NCI-H2029 treated with DMSO at 0.1 percent for 48 hours (cell line): ENCODE measurements around the gene NCOA1.

Experiments
- DNase-seq: peaks from one replicate; lab custom pipeline; 2025; lab: John Stamatoyannopoulos, UW

Gene NCOA1

DNA sequence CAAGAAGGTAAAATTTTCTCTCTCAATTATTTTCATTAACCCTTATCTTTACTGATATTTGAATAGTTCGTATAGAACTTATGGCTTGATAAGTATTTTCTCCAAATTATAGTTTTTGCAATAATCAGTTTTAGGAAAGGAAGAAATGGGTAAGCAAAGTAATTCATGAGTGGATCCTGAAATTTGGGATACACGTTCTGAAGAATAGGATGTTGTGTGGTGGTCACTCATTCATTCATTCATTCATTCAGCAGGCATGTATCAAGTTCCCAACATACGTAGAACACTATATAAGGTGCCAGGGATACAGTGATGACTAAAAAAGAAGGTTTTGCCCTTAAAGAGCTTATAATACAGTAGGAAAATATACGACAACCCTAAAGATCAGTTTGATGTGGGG lies 206.7 kb downstream of the NCOA1 start:
- no peak for DNase-seq

DNA sequence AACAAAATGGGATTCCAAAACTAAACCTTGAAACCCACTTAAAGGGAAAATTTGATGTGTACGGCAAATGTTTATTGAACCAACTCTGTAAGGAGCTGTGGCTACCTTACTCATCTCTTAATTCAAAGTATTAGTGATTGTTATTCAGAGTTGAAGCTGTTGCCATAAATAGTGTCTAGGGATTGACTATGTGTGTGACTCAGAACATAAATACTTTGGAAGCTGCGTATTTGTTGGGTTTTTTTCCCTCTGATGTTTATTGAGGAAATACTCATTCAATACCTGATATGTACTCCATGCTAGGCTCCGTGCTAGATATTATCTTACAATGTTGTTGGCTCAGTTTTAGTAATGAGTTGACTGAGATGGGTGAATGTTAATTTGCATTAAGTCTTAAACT lies 211.7 kb downstream of the NCOA1 start:
- no peak for DNase-seq

DNA sequence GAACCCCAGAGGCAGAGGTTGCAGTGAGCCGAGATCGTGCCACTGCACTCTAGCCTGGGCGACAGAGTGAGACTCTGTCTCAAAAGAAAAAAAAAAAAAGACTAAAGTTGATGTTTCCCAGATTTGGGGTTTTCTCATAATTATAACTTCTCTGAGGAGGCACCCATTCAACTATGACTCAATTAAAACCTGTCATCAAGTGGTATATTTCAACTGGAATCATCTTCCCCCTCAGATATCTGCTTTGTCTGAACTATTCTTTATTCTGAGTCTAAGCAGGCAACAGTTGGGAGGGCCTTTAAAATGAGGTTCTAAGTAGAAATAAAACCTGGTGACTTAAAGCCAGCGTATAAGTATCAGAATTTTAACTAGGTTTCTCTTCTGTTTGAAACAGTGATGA lies 213.6 kb downstream of the NCOA1 start:
- no peak for DNase-seq

DNA sequence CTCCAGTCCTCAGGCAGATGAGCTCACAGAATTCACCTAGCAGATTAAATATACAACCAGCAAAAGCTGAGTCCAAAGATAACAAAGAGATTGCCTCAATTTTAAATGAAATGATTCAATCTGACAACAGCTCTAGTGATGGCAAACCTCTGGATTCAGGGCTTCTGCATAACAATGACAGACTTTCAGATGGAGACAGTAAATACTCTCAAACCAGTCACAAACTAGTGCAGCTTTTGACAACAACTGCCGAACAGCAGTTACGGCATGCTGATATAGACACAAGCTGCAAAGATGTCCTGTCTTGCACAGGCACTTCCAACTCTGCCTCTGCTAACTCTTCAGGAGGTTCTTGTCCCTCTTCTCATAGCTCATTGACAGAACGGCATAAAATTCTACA lies 216.1 kb downstream of the NCOA1 start:
- no peak for DNase-seq

DNA sequence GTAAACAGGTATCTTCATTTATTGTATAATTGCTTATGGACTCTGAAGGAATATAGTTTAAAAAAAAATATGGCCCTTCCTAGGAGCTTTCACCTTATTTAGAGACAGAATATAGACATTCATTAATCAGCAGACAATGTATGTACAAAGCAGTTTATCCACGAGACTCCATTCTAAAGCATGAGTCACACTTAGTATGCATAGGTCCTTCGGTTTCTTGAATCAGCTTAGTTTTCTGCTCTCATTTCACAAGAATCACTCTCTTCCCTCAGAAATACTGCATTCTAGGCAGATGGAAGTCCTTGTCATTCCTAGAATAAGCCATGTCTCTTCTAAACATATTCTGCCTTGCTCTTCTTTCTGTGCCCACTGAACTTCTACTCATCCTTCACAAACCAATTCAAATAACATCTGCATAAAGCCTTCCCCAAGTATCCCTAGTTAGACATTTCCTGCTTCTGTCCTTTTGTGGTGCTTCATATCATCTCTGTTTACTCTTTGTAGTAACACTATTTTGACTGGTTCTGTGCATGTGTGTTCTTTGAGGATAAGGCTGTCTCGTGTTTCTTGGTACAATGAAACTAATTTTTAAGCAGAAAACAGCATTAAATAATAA lies 217.6 kb downstream of the NCOA1 start:
- DNase-seq = no peak

DNA sequence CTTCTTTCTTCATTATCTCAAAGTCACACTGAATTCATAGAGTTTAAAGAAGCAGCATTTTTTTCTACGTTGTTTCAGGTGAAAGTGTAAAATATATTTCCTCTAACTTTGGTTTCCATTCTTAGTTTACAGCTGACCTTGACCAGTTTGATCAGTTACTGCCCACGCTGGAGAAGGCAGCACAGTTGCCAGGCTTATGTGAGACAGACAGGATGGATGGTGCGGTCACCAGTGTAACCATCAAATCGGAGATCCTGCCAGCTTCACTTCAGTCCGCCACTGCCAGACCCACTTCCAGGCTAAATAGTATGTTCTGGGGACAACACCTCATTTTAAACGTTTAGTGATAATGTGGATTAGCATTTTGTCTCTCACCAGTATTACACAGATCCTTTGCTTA lies 219.8 kb downstream of the NCOA1 start:
- no peak for DNase-seq

DNA sequence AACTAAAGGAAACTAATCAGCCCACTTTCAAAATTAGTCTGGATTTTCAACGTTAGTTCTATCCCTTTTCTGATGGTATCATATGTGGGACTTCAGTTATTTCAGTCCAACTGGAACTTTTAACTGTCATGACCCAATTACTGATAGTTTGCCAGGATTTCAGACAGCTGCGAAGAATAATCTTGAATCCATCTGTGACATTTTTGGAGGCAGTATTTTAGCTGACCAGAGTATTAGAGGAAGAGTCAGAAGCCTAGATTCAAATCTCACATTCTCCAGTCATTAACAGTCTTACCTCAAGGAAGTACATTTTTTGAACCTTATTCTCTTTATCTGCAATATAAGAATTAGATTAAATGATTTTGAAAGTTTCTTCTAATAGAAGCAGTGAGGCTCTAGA lies 220.8 kb downstream of the NCOA1 start:
- DNase-seq = no peak

DNA sequence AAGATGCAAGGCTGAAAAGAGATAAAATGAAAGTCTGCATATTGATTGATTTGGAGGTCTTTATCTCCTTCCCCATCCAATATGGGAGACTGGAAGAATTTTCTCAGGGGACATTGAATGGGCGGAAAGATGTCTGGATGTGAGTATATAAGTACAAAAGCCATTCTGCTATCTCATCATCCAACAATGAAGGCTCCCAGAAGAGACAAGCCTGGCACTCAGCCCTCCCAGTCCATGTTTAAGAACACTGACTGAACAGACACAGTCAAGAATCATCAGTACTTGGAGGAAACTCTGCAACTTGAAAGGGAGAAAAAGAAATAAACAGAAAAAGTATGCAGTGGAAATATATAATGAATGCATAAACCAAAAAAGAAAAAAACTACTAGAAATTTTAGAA lies 221.2 kb downstream of the NCOA1 start:
- no peak for DNase-seq

DNA sequence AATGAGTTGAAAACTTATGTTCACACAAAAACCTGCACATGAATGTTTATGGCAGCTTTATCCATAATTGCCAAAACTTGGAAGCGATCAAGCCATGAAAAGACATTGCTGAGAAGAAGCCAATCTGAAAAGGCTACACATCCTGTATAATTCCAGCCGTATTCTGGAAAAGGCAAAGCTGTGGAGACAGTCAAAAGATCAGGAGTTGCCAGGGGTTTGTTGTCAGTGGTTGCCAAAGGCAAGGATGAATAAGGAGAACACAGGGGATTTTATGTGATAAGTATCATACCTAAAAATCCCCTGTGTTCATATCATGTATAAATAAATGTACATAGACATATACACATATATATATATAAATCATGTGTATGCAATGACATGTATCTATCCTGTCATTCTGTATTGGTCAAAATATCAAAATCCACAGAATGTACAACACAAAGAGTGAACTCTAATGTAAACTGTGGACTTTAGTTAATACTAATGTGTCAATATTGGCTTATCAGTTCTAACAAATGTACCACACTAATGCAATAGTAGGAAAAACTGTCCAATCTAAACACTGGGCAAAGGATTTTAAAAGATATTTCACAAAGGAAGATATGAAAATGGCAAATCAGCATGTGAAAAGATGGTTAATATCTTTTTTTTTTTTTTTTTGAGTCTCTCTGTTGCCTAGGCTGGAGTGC lies 226.4 kb downstream of the NCOA1 start:
- DNase-seq = no peak

DNA sequence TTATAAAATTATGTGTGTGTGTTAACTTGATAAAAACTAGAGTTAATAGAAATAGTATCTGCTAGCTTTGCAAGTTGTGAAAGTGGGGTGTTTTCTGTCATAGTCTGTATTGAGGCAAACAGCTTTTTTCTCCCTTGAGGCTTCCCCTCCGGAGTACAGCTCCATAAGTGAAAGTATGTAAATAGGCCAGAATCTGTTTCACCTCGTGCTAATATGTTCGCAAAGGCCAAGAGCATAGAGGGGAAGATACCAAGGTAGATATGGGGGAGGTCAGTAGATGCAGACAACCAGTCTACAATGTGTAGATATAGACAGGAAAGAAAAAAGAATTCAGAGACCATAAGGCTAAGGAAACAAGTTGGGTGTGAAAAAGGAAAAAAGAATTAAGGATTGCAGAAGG lies 229.3 kb downstream of the NCOA1 start:
- DNase-seq = no peak

DNA sequence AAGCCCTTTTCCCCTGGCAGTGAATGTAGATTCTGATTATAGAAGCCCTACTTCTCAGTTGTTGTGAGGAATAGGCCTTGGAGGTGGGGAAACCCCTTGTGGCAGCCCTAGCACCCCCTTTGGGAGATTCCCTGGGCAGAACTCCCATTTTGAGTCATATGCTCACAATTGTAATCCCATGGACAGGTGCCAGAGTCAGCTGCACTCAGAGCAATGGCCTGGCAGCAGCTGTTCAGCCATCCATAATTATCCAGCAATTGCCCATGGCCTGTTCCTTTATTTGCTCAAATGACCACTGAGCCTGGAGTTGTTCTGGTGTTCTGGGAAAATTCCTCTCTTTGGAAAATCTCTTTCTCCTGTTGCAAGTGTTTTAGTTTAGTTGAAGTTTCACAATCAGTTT lies 230.4 kb downstream of the NCOA1 start:
- DNase-seq = no peak

DNA sequence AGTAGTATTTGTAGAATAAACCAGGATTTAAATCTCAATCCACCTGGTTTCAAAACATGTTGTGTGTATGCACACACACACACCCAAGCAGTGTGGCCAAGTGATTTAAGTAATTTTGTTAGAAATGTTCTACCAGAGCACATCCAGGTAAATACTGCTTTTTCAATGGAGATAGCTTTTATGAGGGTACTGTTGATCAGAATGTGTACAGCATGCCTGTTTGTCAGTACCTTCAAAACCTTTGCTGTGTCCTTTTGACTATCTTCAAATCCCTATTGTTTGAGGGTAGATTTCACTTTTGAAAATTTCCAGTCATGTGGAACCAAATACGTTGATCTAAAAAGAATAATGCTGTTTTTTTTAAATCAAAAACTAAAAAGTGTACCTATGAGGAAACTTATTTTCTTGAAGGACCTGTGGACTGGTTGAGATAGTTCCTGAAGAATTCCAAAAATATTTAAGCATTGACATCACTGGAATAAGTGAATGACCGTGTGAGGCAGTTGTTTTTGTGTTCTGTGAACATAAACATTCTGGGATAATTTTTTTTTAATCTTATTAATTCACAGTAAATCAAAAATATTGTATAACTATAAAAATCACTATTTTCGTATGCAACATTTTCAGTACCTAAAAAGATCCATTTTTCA lies 231.2 kb downstream of the NCOA1 start:
- no peak for DNase-seq

DNA sequence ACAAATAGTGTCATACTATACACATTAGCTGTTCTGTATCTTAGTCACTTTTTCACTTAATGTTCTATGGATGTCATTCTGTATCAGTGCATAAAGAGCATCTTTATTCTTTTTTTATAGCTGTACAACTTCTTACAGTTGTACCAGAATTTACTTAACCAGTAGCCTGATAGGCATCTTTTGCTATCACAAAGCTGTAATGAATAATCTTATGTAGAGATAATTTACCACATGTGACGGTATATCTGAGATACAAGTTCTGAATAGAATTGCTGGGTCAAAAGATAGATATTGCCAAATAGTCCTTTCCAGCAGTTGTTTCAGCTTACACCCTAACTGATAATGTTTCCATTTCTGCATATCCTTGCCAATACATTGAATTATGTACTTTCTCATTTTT lies 232.1 kb downstream of the NCOA1 start:
- DNase-seq = no peak

DNA sequence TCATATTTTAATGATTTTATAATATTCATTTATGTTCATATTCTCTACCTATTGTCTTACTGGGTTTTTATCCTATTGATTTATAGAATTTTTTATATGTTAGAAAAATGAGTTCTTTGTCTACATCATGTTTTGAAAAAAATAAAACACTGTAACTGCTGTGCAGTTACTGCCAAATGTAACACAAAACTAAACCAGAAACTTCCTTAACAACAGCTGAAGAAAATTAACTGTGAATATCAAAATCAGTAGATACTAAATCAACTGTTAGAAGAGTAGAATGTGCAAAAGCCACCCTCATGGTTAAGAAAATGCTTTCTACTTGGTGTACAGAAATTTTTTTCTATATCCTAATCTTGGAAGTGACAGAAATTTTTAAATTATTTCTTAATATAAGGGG lies 232.6 kb downstream of the NCOA1 start:
- no peak for DNase-seq

DNA sequence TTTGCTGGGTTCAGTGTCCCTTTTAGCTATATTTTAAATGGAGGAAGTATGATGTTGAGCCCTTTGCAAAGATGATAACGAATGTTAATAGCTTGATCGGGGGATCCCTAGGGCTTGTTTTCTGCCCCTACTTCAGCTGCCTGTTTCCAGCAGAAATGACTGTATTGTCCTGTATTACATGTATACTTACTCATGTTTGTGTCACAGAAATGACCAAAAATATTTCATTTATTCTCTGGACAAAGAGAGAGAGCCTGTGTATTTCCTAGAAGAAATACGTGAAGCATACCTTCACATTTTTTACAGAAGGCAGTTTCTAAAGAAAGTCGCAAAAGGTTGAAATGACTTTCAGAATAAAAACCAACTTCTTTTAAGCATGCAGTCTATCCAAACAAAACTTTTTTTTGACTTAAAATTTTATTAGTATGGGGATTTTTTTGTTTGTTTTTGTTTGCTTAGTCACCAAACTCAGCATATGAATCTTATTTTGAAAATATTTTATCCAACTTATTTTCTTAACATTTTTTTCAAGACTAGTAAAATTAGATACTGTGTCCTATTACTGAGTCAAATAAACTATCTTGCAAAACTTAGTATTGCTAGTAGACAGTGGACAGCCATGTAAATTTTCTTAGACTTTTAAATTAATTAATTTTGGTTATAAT lies 233.2 kb downstream of the NCOA1 start:
- DNase-seq = no peak

DNA sequence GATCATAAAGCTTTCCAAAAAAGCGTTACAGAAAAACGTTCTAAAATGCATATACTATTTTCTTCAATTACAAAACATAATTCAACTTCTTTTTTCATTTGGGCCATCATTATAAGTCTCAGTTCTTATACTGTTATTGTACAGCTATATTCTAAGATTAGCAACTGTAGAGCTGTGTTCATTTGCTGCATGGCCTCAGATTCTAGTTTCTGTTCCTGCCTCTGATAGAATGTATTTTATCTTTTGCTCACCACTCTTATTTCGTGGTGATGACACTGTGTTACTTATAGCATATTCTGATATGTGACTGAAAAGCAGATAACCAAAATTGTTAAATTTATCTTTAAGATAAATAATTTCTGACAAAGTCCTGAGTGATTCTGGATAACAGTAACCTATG lies 234.9 kb downstream of the NCOA1 start:
- no peak for DNase-seq

DNA sequence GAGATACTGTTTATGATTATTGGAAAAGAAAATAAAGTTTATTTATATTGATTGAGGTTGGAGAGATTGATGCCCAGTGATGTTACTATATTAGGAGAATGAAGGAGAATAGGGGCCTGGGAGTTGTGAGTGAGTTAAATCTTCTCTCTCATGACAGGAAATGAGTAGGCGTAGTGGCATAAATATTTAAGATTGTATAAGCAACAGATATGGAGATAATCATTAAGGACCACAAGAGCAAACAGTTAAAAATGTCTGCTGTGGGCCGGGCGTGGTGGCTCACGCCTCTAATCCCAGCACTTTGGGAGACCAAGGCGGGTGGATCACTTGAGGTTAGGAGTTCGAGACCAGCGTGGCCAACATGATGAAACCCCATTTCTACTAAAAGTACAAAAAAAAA lies 239.4 kb downstream of the NCOA1 start:
- no peak for DNase-seq

DNA sequence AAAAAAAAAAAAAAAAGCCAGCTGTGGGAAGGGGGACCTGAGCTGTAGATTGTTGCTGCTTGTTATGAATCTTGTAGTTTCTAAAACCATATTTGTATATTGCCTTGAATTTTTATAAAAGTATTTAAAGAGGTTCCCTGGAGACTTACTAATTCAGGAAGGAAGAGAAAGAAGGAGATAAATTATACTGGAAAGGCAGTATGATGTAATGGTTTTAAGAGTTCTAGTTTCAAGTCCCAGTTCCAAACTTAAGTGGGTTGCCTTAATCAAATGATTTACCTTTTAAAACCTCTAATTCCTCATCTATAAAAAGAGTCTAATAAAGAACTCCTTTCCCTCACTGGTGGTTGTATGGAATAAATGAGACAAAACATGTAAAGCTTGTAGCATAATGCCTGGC lies 240.0 kb downstream of the NCOA1 start:
- no peak for DNase-seq

DNA sequence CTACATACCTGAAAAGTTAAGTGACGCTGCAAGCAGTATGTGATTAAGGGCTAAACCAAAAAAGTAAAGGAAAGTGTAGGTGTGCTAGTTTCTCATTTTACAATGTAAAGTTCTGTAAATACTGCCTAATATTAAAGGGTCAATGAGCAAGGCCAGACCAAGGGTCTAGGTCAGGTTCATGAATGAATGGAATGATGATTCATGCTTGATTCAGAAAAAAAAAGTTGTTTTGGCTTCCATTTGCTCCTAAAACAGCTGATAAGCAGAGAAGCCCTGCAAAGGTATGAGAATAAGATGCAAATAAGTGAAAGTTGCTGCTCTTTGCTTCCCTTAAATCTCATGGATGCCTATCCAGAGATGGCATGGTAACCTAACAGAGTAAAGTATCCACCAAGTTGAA lies 240.9 kb downstream of the NCOA1 start:
- no peak for DNase-seq

DNA sequence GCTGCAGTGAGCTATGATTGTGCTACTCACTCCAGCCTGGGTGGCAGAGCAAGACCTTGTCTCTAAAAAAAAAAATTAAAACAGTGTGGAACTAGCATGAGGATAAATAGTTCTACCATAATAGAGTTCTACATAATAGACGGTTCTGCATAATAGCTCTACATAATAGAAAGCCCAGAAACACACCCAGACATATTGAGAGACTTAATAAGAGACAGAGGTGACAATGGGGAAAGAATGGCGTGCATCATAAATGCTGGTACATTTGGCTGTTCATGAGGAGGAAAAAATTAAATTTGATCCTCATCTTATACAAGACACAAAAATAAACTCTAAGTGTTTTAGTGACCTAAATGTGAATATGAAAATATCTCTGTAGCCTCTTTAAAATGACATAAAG lies 243.7 kb downstream of the NCOA1 start:
- no peak for DNase-seq

DNA sequence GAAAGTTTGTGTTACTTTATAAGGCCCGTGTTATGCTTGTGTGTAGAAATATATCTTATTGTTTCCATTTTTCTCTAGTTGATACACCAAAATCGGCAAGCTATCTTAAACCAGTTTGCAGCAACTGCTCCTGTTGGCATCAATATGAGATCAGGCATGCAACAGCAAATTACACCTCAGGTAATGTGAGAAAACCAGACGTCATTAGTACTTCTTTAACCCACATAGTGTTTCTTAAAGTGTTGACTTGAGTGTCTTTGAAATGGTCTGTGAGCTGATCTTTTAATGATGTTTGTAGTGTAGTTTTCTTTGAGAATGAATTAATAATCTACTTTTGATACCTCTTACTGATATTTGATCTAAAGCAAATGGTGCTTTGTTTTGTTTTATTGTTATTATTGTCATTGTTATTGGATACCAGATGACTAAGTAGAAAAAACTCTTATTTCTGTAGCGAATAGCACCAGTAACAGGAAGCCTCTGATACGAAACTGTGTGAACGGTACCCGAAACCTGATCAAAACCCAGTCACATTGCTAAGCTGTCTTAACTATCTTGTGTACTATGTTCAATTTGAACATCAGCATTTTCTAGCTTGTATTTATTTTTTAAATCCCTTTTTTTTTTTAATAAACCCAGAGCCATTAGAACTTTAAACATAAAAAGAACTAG lies 248.4 kb downstream of the NCOA1 start:
- DNase-seq = no peak

DNA sequence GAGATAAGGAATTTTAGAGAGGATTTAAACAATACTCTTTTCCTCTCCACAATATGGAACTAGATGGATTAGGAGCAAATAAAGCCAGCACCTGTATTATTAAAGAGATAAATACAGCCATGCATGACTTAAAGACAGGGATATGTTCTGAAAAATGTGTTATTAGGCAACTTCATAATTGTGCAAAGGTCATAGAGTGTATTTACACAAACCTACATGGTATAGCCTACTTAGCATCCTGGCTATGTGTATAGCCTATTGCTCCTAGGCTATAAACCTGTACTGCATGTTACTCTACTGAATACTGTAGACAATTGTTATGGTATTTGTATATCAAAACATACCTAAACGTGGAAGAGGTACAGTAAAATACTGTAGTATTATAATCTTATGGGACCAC lies 249.1 kb downstream of the NCOA1 start:
- DNase-seq = no peak

DNA sequence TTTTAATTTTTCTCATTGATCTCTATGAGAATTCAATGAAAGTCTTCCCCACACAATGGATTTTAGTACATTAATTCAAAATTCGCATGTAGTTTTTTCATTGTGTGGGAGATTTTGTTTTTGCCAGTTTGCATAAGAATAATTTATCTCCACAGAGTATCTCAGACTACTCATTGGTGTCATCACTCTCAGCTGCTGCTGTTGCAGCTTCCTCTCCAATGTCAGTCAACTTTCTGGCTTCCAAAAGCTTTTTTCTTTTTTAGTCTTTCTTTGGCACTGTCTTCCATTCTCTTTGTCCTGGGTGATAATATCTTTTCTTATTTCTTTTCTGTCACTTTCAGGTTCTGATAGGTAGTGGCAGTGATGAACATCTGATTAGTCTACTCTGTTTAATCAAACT lies 251.7 kb downstream of the NCOA1 start:
- no peak for DNase-seq
